Vagina (tissue), 2 donors: ENCODE results near the gene P2RY2. TPM values are rescaled to one million over a fixed set of nuclear protein-coding genes. Genes with fewer than 3 reads are reported as not detected.

Source experiments
- DNase-seq, 2 donors: peaks; one replicate each; pipeline ENCODE4 v3.0.0-alpha.2; 2017; ENCODE audit errors: extremely low spot score in 2 of 2
- H3K27ac ChIP-seq: fragments of 200-600 bp; sonication (generic); one replicate; pipeline ENCODE4 v1.5.1; 2019
- H3K27me3 ChIP-seq: fragments of 200-600 bp; sonication (generic); one replicate; pipeline ENCODE4 v1.5.1; 2019
- H3K36me3 ChIP-seq, 2 donors: fragments of 200-600 bp; sonication (generic); one replicate each; pipeline ENCODE4 v1.5.1; 2017 to 2019
- H3K4me1 ChIP-seq: fragments of 200-600 bp; sonication (generic); one replicate; pipeline ENCODE4 v1.5.1; 2019
- H3K4me3 ChIP-seq, 2 donors: fragments of 200-600 bp; sonication (generic); 1 replicate in 1 of 2; 2 replicates in 1 of 2; pipeline ENCODE4 v1.5.1; 2016 to 2019
- H3K9me3 ChIP-seq: fragments of 200-600 bp; sonication (generic); one replicate; pipeline ENCODE4 v1.5.1; 2019
- POLR2A ChIP-seq, 2 donors: fragments of 450-650 bp; IDR thresholded peaks; one replicate each; pipeline ENCODE4 v1.6.1; 2017; ENCODE audit warnings: antibody characterized with exemption in 2 of 2, mild to moderate bottlenecking in 2 of 2, moderate library complexity in 2 of 2
- POLR2AphosphoS5 ChIP-seq, 2 donors: sonication (generic); formaldehyde crosslinking; IDR thresholded peaks; one replicate each; pipeline ENCODE4 v1.9.0; 2017; ENCODE audit warnings: antibody characterized with exemption in 2 of 2, mild to moderate bottlenecking in 2 of 2, low read depth in 1 of 2; ENCODE audit not compliant: insufficient read depth in 1 of 2
- intact Hi-C: fragments of 100-400 bp; cut with DNase I; formaldehyde crosslinking; loops from one replicate; pipeline ENCODE4 v1.15.1; 2023
- total RNA-seq: library from RNA; depleted of rRNA; stranded (reverse); fragments of >200 nt; gene quantifications from one replicate; pipeline ENCODE4 v1.2.3, GENCODE V29; 2016
- TF ChIP-seq, protein P1 (sequence below), 3 experiments: fragments of 450-650 bp in 2 of 3; fragments of 200-600 bp in 1 of 3; sonication (generic) in 1 of 3; IDR thresholded peaks; one replicate each; pipeline ENCODE4 v1.5.1; 2017 to 2019; ENCODE audit warnings: antibody characterized with exemption in 3 of 3, mild to moderate bottlenecking in 2 of 3, moderate library complexity in 2 of 3

P2RY2 gene
- total RNA-seq, 1 donor from 2014 or later, result 27.3 TPM

- H3K9me3 ChIP-seq, result no peaks in the 10 kb centered on the region
- peaks cover 43% of the 10 kb centered on the region for H3K4me1 ChIP-seq
- H3K4me3 ChIP-seq, result no peak overlapping the region
- H3K36me3 ChIP-seq, result no peaks in the 10 kb centered on the region
- intact Hi-C loops, result loop anchor here (10.0 kb wide), 1 partner anchor 95 kb away; no protein-coding TSS in a partner anchor
- no peaks in the 10 kb centered on the region for H3K27me3 ChIP-seq
- TF ChIP-seq POLR2AphosphoS5 (IDR thresholded peaks at IDR 0.05; ENCODE audit: insufficient read depth in 1 of 2, low read depth in 1 of 2) (no peak), POLR2A (IDR thresholded peaks at IDR 0.05) (no peak)
- TF ChIP-seq, protein P1, sequence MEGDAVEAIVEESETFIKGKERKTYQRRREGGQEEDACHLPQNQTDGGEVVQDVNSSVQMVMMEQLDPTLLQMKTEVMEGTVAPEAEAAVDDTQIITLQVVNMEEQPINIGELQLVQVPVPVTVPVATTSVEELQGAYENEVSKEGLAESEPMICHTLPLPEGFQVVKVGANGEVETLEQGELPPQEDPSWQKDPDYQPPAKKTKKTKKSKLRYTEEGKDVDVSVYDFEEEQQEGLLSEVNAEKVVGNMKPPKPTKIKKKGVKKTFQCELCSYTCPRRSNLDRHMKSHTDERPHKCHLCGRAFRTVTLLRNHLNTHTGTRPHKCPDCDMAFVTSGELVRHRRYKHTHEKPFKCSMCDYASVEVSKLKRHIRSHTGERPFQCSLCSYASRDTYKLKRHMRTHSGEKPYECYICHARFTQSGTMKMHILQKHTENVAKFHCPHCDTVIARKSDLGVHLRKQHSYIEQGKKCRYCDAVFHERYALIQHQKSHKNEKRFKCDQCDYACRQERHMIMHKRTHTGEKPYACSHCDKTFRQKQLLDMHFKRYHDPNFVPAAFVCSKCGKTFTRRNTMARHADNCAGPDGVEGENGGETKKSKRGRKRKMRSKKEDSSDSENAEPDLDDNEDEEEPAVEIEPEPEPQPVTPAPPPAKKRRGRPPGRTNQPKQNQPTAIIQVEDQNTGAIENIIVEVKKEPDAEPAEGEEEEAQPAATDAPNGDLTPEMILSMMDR (IDR thresholded peaks at IDR 0.05), result no peak
- no peak for DNase-seq
- no peak overlapping the region for H3K27ac ChIP-seq
Observed at GRCh38 chr11:73189723-73190556, 28.1 kb upstream of the P2RY2 start.

GRCh38 chr11:73190557-73190885, 27.6 kb upstream of the P2RY2 start:
- Histone ChIP-seq H3K27ac (no peak overlapping the region), H3K4me1 (peaks cover 41% of the 10 kb centered on the region)

DNA sequence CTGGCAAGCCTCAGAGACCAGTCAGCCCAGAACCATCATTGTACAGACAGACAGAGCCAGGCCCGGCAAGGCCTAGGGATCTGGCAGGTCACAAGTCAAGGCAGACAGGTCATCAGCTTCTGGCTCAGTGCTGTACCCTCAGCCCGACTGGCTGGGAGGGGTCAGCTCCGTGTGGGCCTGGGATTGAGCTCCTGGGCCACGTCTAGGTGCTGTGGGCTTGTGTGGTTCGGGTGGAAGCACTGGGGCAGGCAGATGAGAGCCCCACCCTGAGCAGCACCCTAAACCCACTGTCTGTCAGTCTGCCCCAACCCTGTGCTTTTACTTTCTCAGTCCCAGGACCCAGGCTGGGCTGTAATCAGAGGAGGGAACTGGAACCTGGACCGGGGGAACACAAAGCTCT, 26.9 kb upstream of the P2RY2 start:
- no peak for DNase-seq
- no peaks in the 10 kb centered on the region for H3K27me3 ChIP-seq
- intact Hi-C loops, result no loop called here
- no peak overlapping the region for H3K27ac ChIP-seq
- no peaks in the 10 kb centered on the region for H3K9me3 ChIP-seq
- no peak overlapping the region for H3K4me3 ChIP-seq
- TF ChIP-seq POLR2AphosphoS5 (IDR thresholded peaks at IDR 0.05; ENCODE audit: insufficient read depth in 1 of 2, low read depth in 1 of 2) (no peak), POLR2A (IDR thresholded peaks at IDR 0.05) (no peak)
- TF ChIP-seq, protein P1 (IDR thresholded peaks at IDR 0.05), result no peak
- no peaks in the 10 kb centered on the region for H3K36me3 ChIP-seq
- peaks cover 35% of the 10 kb centered on the region for H3K4me1 ChIP-seq

More at GRCh38 chr11:73190557-73190885, 27.6 kb upstream of the P2RY2 start:
- no peak for DNase-seq
- Histone ChIP-seq H3K27me3 (no peaks in the 10 kb centered on the region), H3K36me3 (no peaks in the 10 kb centered on the region), H3K4me3 (no peak overlapping the region), H3K9me3 (no peaks in the 10 kb centered on the region)
- intact Hi-C loops, result no loop called here
- TF ChIP-seq, protein P1 (IDR thresholded peaks at IDR 0.05), result no peak
- TF ChIP-seq POLR2A (IDR thresholded peaks at IDR 0.05), result no peak
- no peak for TF ChIP-seq POLR2AphosphoS5 (IDR thresholded peaks at IDR 0.05; ENCODE audit: insufficient read depth in 1 of 2, low read depth in 1 of 2)

- peaks cover 34% of the 10 kb centered on the region for H3K4me1 ChIP-seq
- no peak for TF ChIP-seq POLR2AphosphoS5 (IDR thresholded peaks at IDR 0.05; ENCODE audit: insufficient read depth in 1 of 2, low read depth in 1 of 2)
- TF ChIP-seq POLR2A (IDR thresholded peaks at IDR 0.05), result no peak
- TF ChIP-seq, protein P1 (IDR thresholded peaks at IDR 0.05), result no peak
- no peak overlapping the region for H3K27ac ChIP-seq
- no peak for DNase-seq
- no peaks in the 10 kb centered on the region for H3K9me3 ChIP-seq
- no peaks in the 10 kb centered on the region for H3K36me3 ChIP-seq
- intact Hi-C loops, result no loop called here
- H3K27me3 ChIP-seq, result no peaks in the 10 kb centered on the region
- H3K4me3 ChIP-seq, result no peak overlapping the region
Observed at GRCh38 chr11:73192272-73192671, 25.8 kb upstream of the P2RY2 start.
